ENCODE measurements around the gene CACNA1G.

CACNA1G gene

GRCh38 chr17:50630524-50631194, 70.1 kb downstream of the CACNA1G start:
- Histone ChIP-seq H3K27ac (peak overlapping the region; percentile 91), H3K27me3 (ENCODE audit: insufficient read depth, low read depth, severe bottlenecking) (no peaks in the 10 kb centered on the region), H3K9me3 (ENCODE audit: severe bottlenecking) (no peaks in the 10 kb centered on the region), H3K36me3 (peaks cover 15% of the 10 kb centered on the region), H3K4me3 (ENCODE audit: low read depth, low read length) (no peak overlapping the region)
- TF ChIP-seq, protein P1, sequence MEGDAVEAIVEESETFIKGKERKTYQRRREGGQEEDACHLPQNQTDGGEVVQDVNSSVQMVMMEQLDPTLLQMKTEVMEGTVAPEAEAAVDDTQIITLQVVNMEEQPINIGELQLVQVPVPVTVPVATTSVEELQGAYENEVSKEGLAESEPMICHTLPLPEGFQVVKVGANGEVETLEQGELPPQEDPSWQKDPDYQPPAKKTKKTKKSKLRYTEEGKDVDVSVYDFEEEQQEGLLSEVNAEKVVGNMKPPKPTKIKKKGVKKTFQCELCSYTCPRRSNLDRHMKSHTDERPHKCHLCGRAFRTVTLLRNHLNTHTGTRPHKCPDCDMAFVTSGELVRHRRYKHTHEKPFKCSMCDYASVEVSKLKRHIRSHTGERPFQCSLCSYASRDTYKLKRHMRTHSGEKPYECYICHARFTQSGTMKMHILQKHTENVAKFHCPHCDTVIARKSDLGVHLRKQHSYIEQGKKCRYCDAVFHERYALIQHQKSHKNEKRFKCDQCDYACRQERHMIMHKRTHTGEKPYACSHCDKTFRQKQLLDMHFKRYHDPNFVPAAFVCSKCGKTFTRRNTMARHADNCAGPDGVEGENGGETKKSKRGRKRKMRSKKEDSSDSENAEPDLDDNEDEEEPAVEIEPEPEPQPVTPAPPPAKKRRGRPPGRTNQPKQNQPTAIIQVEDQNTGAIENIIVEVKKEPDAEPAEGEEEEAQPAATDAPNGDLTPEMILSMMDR (IDR thresholded peaks at IDR 0.05; ENCODE audit: low read depth, low read length), result peak; percentile 98
- DNase-seq, result peak; percentile 79

GRCh38 chr17:50631195-50631907, 70.8 kb downstream of the CACNA1G start:
- Histone ChIP-seq H3K36me3 (peaks cover 8% of the 10 kb centered on the region), H3K9me3 (ENCODE audit: severe bottlenecking) (no peaks in the 10 kb centered on the region), H3K4me3 (ENCODE audit: low read depth, low read length) (no peak overlapping the region), H3K27ac (0 out of 2 replicates have a peak overlapping the region, but pooled peaks have one; percentile 8), H3K27me3 (ENCODE audit: insufficient read depth, low read depth, severe bottlenecking) (no peaks in the 10 kb centered on the region)
- TF ChIP-seq, protein P1 (IDR thresholded peaks at IDR 0.05; ENCODE audit: low read depth, low read length), result no peak
- DNase-seq, result peak; percentile 20

GRCh38 chr17:50631908-50632571, 71.5 kb downstream of the CACNA1G start:
- Histone ChIP-seq H3K27me3 (ENCODE audit: insufficient read depth, low read depth, severe bottlenecking) (no peaks in the 10 kb centered on the region), H3K9me3 (ENCODE audit: severe bottlenecking) (no peaks in the 10 kb centered on the region), H3K36me3 (peaks cover under 1% of the 10 kb centered on the region; the same call in 1 of the 2 replicates), H3K4me3 (ENCODE audit: low read depth, low read length) (no peak overlapping the region), H3K27ac (no peak overlapping the region)
- peak; percentile 16 for DNase-seq
- TF ChIP-seq, protein P1 (IDR thresholded peaks at IDR 0.05; ENCODE audit: low read depth, low read length), result no peak

- no peak for DNase-seq
- Histone ChIP-seq H3K36me3 (no peaks in the 10 kb centered on the region), H3K27me3 (ENCODE audit: insufficient read depth, low read depth, severe bottlenecking) (no peaks in the 10 kb centered on the region), H3K27ac (no peak overlapping the region), H3K4me3 (ENCODE audit: low read depth, low read length) (no peak overlapping the region), H3K9me3 (ENCODE audit: severe bottlenecking) (no peaks in the 10 kb centered on the region)
- TF ChIP-seq, protein P1 (IDR thresholded peaks at IDR 0.05; ENCODE audit: low read depth, low read length), result no peak
These were observed 72.1 kb downstream of the CACNA1G start for GRCh38 chr17:50632637-50633036.

DNA sequence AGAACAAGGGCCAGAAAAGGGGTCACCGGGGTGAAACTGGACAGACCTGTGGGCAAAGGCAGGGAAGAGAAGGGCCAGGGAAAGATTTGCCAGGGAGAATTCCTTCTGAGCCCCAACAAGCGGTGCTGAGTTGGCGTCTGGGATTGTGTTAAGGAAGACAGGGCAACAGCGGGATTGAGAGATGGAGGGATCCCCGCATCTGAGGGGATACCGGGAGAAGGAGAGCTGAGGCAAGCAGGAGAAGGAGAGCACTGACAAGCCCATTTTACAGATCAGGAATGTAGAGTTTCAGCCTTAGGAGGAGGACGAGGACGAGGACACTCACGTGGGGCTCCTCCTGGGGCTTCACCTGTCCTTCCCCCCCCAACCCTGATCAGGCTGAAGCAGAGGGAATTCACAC, 73.2 kb downstream of the CACNA1G start:
- H3K27me3 ChIP-seq (ENCODE audit: insufficient read depth, low read depth, severe bottlenecking), result no peaks in the 10 kb centered on the region
- H3K9me3 ChIP-seq (ENCODE audit: severe bottlenecking), result no peaks in the 10 kb centered on the region
- TF ChIP-seq, protein P1 (IDR thresholded peaks at IDR 0.05; ENCODE audit: low read depth, low read length), result no peak
- DNase-seq, result no peak
- H3K4me3 ChIP-seq (ENCODE audit: low read depth, low read length), result no peak overlapping the region
- no peaks in the 10 kb centered on the region for H3K36me3 ChIP-seq
- no peak overlapping the region for H3K27ac ChIP-seq
